GM21367 (cell line): ENCODE data around the gene ARF3.

Source experiments
- ATAC-seq: cut with Tn5 transposase; IDR thresholded peaks from one replicate; pipeline ENCODE4 v1.9.1; 2021; ENCODE audit not compliant: unreplicated experiment

ARF3 gene

GRCh38 chr12:48967991-48968390, 10.7 kb upstream of the ARF3 start:
- no peak for ATAC-seq

DNA sequence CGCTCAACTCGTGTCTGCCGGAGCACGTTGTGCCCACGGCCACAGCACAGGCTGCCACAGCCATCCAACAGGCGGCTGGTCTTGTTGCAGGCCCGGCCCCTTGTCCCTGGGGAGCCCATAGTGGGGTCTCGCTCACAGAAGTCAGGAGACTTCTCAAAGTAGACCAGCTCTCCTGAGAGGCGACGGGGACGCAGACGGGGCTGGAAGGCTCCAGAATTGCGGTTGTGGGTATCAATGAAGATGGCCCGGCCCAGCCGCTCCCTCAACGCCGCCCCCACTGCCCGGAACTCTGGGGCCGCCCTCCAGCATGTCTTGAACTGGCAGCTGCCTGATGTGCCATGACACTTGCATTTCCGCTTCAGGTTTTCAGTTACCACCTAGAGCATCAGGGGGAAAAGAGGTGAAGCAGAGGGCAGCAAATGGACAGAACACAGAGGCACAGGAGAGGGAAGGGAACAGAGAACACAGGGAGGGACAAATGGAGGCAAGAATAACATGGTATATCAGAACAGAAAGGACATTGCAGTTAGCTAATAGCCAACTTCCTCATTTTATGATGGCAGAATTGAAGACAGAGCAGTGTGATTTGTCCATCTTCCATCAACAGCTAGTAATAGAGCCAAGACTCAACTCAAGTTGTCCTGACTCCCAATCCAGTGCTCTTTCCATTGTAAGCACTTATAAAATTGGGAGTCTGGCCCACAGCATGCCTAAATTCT, 9.0 kb upstream of the ARF3 start:
- no peak for ATAC-seq

DNA sequence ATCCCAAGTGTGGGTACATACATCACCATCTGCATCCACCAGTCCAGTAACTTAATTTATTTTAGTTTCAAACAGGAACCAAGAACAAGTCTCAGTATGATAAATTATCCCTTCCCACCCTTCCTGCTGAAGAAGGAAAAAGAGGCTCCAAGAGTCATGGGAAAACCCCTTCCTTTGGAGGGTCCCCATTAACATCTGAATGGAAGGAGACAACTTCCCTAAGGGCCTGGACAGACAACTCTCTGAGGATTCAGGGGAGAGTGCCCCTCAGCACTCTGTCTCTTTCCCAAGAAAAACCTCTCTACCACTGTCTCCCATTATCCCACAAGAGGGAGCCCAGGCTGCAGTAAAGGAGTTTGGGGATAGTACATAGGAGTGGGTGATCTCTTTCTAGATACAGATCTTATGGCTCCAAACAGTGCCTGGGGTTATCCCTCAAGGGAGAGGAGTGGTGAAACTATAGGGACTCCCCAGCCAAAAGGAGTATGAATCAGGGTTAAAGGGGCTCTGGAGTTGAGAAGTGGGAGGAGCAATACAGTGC, 8.1 kb upstream of the ARF3 start:
- no peak for ATAC-seq

GRCh38 chr12:48961801-48962200, 4.5 kb upstream of the ARF3 start:
- no peak for ATAC-seq

GRCh38 chr12:48961331-48961730, 4.0 kb upstream of the ARF3 start:
- ATAC-seq: no peak

DNA sequence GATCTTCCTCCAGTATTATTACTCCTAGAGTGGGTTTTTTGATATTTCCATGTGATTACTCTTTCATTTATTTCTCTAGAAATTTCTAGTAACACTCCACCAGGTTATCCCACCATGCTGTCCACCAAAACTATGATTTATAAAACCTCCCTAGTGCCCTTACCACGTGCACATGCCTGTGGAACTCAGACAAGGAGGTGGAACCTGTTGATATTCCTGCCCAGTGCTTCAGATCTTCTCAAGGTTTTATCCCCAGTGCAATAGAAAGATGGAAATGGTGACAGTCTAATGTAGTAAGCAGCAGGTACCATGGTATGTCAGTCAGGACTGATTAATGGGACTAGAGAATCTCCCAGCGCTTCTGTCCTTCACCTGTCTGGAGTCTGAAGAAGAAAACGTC, 3.5 kb upstream of the ARF3 start:
- no peak for ATAC-seq

- no peak for ATAC-seq
Observed at GRCh38 chr12:48958049-48958388, 732 bp upstream of the ARF3 start.

GRCh38 chr12:48956279-48957140, 777 bp downstream of the ARF3 start:
- ATAC-seq: peak; percentile 25

DNA sequence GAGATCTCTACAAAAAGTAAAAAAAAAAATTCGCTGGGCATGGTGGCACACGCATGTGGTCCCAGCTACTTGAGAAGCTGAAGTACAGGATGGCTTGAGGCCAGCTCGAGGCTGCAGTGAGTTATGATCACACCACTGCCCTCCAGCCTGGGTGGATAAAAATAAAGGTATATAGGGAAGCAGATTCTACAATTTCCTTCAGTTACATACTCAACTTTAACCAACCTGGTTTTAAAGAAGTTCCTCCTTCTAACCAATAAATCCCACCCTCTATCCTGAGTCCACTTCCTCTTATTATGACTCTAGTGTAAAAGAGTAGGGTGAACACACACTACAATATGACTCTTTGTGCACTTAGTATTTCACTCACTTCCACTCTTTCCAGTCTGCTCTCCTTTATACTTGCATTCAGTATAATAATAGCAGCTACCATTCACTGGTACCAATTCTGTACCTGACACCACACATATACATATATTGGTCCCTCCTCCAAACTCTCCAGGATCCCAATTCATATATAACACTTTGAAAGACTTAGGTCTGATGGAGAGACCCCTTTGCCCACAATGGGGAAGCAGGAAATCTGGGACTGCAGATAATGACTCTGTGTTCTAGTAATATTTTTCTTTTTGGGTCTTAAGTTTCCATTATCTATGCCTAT, 2.3 kb downstream of the ARF3 start:
- no peak for ATAC-seq

GRCh38 chr12:48954061-48954460, 3.2 kb downstream of the ARF3 start:
- no peak for ATAC-seq

- ATAC-seq: no peak
Observed at GRCh38 chr12:48952691-48953090, 4.6 kb downstream of the ARF3 start.

DNA sequence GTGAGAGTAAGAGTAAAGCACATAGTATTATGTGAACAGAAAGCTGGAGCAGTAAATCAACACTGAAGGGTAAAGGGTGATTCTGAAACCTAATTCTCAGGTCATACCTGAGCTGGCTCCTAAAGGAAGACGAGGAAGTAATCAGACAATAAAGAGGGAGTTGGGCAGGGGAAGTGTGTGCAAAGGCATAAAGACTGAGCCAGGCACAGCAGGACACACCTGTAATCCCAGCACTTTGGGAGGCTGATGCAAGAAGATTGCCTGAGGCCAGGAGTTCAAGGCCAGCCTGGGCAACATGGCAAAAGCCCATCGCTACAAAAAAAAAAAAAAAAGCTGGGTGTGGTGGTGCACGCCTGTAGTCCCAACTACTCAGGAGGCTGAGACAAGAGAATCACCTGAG, 9.6 kb downstream of the ARF3 start:
- ATAC-seq: no peak

DNA sequence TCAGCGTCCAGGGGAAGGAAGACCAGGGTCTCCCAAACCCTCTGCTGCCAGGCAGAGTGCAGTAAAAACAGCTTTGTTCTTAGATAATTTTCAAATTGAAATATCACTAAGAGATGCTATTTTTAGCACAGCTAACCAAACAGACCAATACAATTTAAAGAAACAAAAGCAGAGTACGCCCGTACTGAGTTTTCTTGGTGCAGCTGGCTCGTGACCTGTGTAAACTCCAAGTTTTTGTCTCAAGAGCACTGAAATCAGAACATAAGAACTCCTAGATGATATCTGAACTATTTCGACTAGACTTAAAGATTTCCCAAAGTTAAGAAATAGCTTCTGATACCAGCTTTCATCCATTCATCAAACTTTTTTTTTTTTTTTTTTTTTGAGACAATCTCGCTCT, 10.3 kb downstream of the ARF3 start:
- ATAC-seq: no peak

DNA sequence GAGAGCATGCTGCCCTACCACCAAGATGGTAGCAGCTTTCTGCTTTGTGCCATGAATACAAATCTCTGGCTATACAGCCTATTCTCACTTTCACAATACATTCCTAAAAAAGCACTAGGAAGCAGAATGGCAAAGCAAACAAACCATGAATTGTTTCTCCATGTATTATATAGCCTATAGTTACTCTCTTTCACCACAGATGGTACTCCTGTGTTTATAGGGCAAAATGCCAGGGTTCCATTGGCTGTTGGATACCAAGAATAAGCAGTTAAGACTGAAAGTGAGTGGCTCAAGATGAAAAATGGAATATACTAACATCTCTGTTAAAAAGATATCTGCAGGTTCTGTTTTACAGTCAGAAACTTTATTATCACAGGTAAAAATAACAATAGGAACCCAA, 11.1 kb downstream of the ARF3 start:
- no peak for ATAC-seq

DNA sequence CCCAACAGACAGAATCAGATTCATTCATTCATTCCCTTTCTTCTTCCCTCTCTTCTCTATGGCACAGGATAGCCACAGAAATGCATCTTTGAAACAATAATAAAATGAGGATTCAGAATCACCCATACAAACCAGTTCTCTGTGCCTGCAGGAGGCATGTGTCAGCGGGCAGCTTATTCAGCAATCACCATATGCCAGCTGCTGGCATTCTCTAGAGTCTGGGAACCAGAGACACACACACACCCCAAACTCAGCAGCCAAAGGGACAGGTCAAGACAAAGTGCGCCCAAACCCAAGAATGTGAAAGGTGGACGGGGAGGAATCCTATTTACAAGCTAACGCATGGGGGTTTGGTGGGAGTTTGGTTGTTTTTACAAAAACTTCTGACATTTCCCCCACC, 14.1 kb downstream of the ARF3 start:
- ATAC-seq: no peak

DNA sequence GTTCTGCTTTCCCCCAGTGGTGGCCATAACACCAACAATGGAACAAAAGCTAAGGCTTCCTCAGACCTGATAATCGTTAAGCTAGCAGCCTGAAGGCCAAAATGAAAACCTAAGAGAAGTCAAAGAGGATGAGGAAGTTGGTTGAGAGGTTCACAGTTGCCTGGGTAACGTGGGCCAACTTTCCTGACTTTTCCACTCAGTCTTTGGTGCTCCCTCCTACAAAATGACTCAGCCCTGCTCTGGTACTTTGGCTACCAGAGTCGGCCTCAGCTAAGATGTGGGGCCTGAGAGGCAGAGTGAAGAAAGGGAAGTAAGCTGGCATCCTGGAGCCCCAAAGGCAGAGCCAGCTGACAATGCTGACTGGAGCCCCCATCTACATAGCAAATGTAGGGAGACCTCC, 17.1 kb downstream of the ARF3 start:
- no peak for ATAC-seq

DNA sequence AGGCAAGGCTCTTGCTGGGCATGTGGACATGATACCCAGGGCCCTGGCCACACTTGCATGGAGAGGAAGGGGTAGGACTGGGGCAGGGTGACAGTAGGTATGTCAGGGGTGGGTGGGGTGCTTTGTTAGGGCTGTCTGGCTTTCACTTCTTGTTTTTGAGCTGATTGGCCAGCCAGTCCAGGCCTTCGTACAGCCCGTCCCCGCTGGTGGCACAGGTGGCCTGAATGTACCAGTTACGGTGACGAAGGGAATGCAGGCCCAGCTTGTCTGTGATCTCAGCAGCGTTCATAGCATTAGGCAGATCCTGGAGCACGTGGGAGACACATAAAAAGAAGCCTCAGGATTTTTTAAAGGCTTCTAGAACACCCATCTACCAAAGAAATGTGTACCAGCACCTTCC, 18.5 kb downstream of the ARF3 start:
- ATAC-seq: no peak

DNA sequence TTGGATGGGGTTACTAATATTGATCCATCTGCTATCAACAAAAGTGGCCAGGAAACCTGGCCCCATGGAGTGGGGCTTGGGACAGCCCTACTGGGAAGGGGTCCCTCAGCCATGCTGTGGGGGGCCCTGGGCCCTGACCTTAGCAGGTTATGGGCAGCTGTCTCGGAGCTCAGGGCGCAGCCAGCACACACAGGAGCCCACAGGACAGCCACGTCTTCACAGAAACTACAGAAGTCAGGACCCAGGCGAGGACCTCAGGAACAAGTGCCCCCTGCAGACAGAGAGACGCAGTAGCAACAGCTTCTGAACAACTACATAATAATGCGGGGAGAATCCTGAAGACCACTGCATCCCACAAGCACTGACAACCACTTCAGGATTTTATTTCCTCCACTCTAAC, 20.1 kb downstream of the ARF3 start:
- no peak for ATAC-seq

GRCh38 chr12:48936379-48936979, 20.8 kb downstream of the ARF3 start:
- ATAC-seq: no peak

GRCh38 chr12:48934312-48934706, 23.0 kb downstream of the ARF3 start:
- ATAC-seq: no peak

DNA sequence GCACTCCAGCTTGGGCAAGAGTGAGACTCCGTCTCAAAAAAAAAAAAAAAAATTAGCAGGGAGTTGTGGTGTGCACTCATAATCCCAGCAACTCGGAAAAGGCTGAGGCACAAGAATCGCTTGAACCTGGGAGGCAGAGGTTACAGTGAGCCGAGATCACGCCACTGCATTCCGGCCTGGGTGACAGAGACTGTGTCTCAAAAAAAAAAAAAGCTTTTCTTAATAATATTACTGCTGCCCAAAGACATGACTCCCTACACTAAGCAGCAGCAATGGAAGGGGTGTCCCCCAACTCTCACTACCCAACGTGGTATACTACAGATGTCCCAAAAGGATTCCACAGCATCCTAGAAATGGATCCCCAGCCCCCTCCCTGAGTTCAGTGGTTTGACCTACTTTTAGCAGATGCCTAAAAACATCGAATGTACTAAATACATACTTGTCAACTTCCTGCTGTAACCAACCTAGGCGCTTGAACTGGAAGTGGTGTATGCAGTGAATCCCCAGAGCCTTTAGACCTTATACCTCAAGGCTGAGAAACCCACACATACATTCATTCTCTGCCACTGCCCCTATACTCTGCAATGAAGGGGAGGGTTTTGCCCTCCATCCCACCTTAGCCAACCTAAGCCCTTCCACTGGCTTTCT, 23.5 kb downstream of the ARF3 start:
- no peak for ATAC-seq
